T-helper 1 cell (primary cell): ENCODE data around the gene ACOT4.
"Not testable (repeated sequence)": the region's sequence is repeated elsewhere in the genome, so short reads cannot be mapped to it uniquely, and the experiment has no call there.

ENCODE experiments used
- DNase-seq, 5 donors: peaks; one replicate each; pipeline ENCODE4 v3.0.0-alpha.2; 2012 to 2020

The ACOT4 gene

GRCh38 chr14:73634011-73634833 is 42.5 kb downstream of the ACOT4 start:
- DNase-seq = no peak

GRCh38 chr14:73636355-73636754 is 44.7 kb downstream of the ACOT4 start:
- DNase-seq = not testable (repeated sequence)

DNA sequence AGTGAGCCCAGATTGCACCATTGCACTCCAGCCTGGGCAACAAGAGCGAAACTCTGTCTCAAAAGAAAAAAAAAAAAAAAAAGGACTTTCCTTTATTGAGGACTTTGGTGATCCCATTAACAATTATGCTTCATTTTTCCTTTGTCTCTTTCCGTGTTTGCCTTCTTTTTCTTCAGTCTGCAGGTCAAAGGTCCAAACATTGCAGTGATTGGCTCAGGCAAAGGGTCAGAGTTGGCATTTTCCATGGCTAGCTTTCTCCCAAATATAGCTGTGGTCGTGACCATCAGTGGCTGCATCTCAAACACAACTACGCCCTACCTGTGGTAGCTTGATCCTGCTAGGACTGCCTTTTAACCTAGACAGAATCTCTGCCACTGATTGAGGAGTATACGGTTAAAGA is 46.2 kb downstream of the ACOT4 start:
- DNase-seq = no peak

GRCh38 chr14:73640796-73641365 is 49.2 kb downstream of the ACOT4 start:
- no peak for DNase-seq

GRCh38 chr14:73644531-73645247 is 53.0 kb downstream of the ACOT4 start, which contains the start of gene DNAL1:
TSS of gene DNAL1 (plus strand) at chr14:73644986. CDS start at chr14:73645040, 54 bp downstream.
- DNase-seq = peak; percentile 80 to 93 (median 85)

DNA sequence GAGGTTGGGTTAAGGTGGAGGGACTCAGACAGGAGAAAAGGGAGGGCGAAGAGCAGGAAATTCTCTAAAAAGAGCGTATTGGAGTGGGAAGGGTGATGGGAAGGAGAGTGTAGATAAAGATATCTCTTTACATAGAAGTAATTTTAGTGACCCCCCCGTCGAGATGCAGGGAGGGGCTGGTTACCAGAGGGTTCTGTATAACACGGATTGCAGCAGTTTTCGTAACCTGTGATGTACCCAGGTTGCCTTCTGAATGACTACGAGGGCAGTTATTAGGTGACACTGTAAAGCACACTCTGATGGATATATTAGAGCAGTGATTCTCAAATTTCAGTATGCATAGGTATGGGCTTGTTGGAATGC is 53.6 kb downstream of the ACOT4 start:
- DNase-seq = no peak
